HG02852 (cell line): ENCODE data around the gene PUS7L.

Experiments
- ATAC-seq: cut with Tn5 transposase; IDR thresholded peaks from one replicate; pipeline ENCODE4 v1.9.1; 2021; ENCODE audit warnings: mild to moderate bottlenecking, moderate library complexity; ENCODE audit not compliant: unreplicated experiment

The PUS7L gene

GRCh38 chr12:43675048-43675904, 83.3 kb downstream of the PUS7L start:
- ATAC-seq = no peak

GRCh38 chr12:43669373-43669772, 89.2 kb downstream of the PUS7L start:
- ATAC-seq = no peak
